Choroid plexus epithelial cell (primary cell): Measurements from ENCODE around the gene AP5Z1.

Experiments used
- DNase-seq: peaks from one replicate; pipeline ENCODE4 v3.0.0-alpha.2; 2010; ENCODE audit warnings: low read depth
- H3K4me3 ChIP-seq: 2 replicates; pipeline ENCODE4 v1.5.1; 2011; ENCODE audit warnings: low read depth, mild to moderate bottlenecking, control low read depth, low read length, moderate library complexity
- CTCF ChIP-seq: conservative IDR thresholded peaks from 2 replicates; pipeline ENCODE4 v1.5.1; 2011; ENCODE audit warnings: low read depth, mild to moderate bottlenecking, control low read depth, inconsistent platforms, low read length, moderate library complexity

Gene AP5Z1

GRCh38 chr7:4751398-4751947 is 23.9 kb upstream of the AP5Z1 start:
- H3K4me3 ChIP-seq = no peak overlapping the region
- DNase-seq = no peak
- no peak for TF ChIP-seq CTCF

DNA sequence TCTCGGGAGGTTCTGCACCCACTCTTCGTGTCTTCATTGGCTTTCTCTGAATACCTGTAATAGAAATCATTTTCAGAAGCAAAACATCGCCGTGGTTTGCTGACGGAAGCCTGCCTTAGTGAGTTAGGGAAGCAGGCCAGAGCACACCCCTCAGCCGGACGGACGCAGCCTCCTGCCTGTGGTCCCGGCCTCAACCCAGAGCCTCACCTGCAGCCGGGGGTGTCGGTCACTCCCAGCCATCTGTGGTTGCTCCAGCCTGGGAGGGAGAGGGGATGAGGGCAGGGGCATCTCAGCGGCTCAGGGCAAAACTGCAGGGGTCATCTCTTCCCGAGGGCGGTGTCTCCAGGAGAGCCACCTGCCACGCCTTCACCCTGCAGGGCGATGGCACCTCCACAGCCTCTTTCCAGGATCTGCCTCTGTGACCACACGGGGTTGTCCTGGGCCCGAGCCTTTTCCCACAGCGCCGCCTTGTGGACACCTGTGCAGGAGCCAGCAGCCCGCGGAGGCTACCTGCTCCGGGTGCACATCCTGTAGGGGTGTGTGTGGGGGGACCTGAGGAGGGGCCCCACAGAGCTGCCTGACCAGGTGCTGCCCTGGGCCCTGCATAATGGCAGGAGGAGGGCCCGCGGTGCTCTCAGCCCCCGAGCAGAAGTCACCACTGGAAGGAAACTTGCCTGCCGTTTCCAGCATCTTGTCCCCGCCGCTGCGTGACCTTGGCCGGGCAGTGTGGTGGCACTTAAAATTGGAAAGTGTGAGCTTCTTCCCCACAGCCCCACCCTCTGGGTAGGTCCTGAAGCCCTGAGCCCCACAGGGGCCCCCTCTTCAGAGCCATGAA is 21.6 kb upstream of the AP5Z1 start:
- DNase-seq = peak; percentile 65
- peak; percentile 88 for TF ChIP-seq CTCF
- no peak overlapping the region for H3K4me3 ChIP-seq

GRCh38 chr7:4754433-4755010 is 20.9 kb upstream of the AP5Z1 start:
- H3K4me3 ChIP-seq = no peak overlapping the region
- no peak for DNase-seq
- TF ChIP-seq CTCF = no peak

DNA sequence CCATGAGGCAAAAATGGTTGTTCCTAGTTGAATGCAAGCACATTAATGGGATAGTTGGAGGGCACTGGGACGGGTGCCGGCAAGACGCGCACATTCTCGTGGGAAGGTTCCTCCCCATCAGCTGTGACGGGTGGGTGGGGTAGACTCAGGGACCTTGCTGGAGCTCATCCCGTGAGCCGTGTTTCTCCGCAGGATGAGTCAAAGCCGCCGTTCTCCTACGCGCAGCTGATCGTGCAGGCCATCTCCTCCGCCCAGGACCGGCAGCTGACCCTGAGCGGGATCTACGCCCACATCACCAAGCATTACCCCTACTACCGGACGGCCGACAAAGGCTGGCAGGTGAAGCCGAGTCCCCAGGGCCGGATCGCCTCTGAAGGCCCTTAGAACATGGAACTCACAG is 20.4 kb upstream of the AP5Z1 start:
- DNase-seq = no peak
- no peak for TF ChIP-seq CTCF
- no peak overlapping the region for H3K4me3 ChIP-seq

- TF ChIP-seq CTCF = no peak
- no peak for DNase-seq
- no peak overlapping the region for H3K4me3 ChIP-seq
These were observed 17.3 kb upstream of the AP5Z1 start for GRCh38 chr7:4758111-4758510.

DNA sequence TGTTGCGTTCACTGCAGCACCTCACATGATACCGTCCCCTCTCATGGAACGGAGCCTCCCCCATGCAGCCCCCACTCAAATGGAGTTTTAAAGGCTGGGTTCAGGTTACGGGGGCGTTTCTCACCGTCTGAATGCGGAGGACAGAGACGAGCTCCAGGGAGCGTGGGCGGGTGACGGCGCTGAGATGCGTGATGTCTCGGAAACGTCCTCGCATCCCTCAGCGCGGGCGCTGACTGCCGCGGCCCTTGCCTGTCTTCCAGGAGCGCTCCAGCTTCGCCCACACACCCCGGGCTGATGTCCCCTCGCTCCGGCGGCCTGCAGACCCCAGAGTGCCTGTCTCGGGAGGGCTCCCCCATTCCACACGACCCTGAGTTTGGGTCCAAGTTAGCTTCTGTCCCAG is 16.6 kb upstream of the AP5Z1 start:
- TF ChIP-seq CTCF = no peak
- no peak for DNase-seq
- no peak overlapping the region for H3K4me3 ChIP-seq
